Dedifferentiated amniotic fluid mesenchymal stem cell (primary cell): Measurements from ENCODE around the gene DNAH14.
"Not testable (repeated sequence)": the region's sequence is repeated elsewhere in the genome, so short reads cannot be mapped to it uniquely, and the experiment has no call there.

Experiments
- DNase-seq: peaks from one replicate; pipeline ENCODE4 v3.0.0-alpha.2; 2016; ENCODE audit errors: extremely low spot score

Gene DNAH14

GRCh38 chr1:224995602-224996001 is 66.1 kb downstream of the DNAH14 start:
- DNase-seq, result no peak

DNA sequence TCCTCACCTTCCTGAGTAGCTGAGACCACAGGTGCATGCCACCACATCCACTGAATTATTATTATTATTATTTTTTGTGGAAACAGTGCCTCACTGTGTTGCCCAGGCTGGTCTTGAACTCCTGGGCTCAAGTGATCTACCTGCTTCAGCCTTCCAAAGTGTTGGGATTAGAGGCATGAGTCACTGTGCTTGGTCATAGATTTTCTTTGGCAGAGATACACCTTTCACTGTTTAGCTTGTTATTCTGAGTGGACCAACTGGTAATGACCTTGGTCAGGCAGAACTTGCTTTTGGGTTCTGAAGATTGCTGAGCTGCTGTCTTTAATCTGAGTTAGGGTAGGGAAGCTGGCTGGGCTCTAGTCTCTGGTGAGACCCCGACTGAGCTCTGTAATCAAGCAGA is 66.8 kb downstream of the DNAH14 start:
- no peak for DNase-seq

GRCh38 chr1:224998185-224998584 is 68.7 kb downstream of the DNAH14 start:
- no peak for DNase-seq

GRCh38 chr1:225004396-225004795 is 74.9 kb downstream of the DNAH14 start:
- no peak for DNase-seq

- not testable (repeated sequence) for DNase-seq
Measured at GRCh38 chr1:225006352-225006751, 76.9 kb downstream of the DNAH14 start.

DNA sequence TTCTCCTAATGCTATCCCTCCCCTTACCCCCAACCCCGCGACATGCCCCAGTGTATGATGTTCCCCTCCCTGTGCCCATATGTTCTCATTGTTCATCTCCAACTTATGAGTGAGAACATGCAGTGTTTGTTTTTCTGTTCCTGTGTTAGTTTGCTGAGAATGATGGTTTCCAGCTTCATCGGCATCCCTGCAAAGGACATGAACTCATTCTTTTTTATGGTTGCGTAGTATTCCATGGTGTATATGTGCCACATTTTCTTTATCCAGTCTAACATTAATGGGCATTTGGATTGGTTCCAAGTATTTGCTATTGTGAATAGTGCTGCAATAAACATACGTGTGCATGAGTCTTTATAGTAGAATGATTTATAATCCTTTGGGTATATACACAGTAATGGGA is 78.6 kb downstream of the DNAH14 start:
- DNase-seq, result not testable (repeated sequence)

DNA sequence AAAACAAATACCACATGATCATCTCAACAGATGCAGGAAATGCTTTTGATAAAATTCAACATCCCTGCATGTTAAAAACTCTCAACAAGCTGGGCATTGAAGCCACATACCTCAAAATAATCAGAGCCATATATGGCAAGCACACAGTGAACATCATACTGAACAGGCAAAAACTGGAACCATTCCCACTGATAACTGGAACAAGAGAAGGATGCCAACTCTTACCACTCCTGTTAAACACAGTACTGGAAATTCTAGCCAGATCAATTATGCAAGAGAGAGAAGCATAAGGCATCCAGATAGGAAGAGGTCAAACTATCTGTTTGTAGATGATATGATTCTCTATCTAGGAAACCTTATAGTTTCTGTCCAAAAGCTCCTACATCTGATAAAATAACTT is 91.6 kb downstream of the DNAH14 start:
- DNase-seq, result no peak

DNA sequence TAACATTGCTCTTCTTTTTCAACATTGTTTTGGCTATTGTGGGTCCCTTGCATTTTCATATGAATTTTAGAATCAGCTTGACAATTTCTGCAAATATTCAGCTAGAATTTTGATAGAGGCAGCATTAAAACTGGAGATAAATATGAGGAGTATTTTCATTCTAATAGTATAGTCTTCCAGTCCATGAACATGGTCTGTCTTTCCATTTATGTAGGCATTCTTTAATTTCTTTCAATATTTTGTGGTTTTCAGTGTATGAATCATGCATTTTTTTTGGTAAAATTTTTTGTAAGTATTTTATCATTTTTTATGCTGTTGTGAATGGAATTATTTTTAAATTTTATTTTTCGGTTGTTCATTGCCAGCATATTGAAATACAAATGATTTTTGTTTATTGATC is 97.2 kb downstream of the DNAH14 start:
- no peak for DNase-seq

DNA sequence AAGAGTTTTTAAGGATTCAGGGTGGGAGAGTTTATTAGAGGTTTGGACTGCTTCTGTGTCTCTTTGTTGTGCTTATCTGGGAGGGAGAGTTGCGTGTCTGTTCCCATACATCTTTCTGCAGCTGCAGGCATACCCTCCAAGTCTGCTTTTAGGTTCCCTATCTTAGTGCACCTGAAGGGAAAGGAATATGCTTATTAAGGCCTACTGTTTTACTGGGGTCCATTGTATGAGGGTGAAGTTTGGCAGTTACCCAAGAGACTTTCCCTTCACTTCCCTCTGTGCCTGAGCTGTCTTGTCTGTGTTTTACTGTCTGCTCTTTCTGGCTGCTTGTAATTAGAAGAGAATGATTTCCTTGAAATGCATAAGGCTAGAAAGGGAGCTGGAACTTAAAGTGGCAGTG is 107.0 kb downstream of the DNAH14 start:
- not testable (repeated sequence) for DNase-seq

- DNase-seq, result no peak
Measured at GRCh38 chr1:225042263-225042662, 112.8 kb downstream of the DNAH14 start.

- peak; percentile 56 for DNase-seq
Measured at GRCh38 chr1:225044258-225044657, 114.8 kb downstream of the DNAH14 start.

- no peak for DNase-seq
Measured at GRCh38 chr1:225049594-225049993, 120.1 kb downstream of the DNAH14 start.

- DNase-seq, result no peak
Measured at GRCh38 chr1:225063722-225064121, 134.2 kb downstream of the DNAH14 start.

- DNase-seq, result no peak
Measured at GRCh38 chr1:225070972-225071371, 141.5 kb downstream of the DNAH14 start.

DNA sequence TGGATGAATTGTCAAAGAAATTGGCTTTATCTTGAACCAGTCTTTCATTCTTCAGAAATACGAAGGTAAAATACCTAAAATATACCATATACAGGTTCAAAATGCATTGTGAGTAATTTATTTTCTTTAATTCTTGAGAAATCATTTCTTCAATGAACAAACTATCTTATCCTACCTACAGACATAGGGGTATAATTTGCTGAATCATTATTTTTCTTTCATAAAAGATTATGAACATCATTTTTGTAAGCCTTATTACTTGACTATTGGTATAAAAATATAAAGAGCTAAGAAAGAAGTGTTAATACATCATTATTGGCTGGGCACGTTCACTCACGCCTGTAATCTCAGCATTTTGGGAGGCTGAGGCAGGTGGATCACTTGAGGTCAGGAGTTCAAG is 167.7 kb downstream of the DNAH14 start:
- no peak for DNase-seq

DNA sequence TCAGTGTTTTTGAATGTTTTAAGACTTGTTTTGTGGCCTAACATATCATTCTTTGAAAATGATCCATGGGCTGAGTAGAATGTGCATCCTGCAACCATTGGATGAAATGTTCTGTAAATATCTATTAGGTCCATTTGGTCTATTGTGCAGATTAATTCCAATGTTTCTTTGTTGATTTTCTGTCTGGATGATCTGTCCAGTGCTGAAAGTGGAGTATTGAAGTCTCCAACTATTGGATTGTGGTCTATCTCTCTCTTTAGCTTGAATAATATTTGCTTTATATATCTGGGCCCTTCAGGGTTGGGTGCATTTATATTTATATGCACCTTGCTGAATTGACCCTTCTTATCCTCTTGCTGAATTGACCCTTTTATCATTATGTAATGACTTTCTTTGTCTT is 181.5 kb downstream of the DNAH14 start:
- no peak for DNase-seq

- no peak for DNase-seq
Measured at GRCh38 chr1:225113265-225113664, 183.8 kb downstream of the DNAH14 start.

GRCh38 chr1:225114354-225114990 is 185.0 kb downstream of the DNAH14 start:
- DNase-seq, result no peak

GRCh38 chr1:225119307-225119706 is 189.8 kb downstream of the DNAH14 start:
- DNase-seq, result no peak

DNA sequence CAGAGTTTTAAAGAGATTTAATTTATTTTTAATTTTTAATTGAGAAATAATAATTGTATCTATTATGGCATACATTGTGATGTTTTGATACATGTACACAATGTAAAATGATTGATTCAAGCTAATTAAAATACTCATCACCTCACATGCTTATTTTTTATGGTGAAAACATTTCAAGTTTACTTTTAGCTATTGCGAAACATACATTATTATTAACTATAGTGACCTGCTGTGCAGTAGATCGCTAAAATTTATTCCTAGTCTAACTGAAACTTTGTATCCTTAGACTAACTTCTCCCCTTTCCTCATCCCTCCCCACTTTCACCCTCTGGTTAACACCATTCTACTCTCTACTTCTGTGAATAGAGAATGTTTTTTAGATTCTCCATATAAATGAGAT is 191.6 kb downstream of the DNAH14 start:
- DNase-seq, result no peak

- DNase-seq, result no peak
Measured at GRCh38 chr1:225131869-225132268, 202.4 kb downstream of the DNAH14 start.

DNA sequence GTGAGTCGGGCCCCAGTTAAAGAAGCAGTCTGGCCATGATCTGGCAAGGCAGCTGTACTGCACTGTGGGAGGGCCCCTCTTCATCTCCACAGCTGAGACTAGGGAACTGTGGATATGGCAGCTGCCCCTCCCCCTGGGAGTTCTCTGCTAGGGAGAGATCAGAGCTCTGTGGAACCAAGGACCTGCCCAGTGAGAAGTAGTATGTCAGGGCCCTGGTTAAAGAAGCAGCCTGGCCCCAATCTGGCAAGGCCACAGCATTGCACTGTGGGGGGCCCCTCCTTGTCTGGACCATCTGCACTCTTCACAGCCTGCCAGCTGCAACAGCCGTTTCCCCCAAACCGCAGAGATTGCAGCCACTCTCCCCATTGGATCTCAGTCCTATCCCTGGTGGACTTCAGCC is 208.5 kb downstream of the DNAH14 start:
- no peak for DNase-seq

DNA sequence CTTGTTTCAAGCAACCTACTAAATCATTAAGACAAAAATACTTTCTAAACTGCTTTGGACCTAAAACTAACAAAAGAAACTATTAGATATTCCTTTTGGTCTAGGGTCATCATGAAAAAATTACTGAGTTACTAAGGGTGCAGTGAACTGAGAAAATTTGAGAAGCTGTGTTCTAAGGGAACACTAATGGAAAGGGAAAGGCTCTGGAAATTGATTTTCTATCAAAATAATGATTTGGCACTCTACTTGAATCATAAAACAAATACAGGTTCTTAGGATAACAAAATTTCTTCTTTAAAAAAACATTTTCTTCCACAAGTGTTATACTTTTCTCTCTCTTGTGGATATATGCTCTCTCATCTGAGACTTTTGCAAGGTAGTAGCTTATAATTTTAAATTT is 213.5 kb downstream of the DNAH14 start:
- no peak for DNase-seq

- DNase-seq, result no peak
Measured at GRCh38 chr1:225146478-225146877, 217.0 kb downstream of the DNAH14 start.
